GM21360 (cell line): Measurements from ENCODE around the gene EXOC4.

ENCODE experiments used
- ATAC-seq: cut with Tn5 transposase; IDR thresholded peaks from one replicate; pipeline ENCODE4 v1.9.1; 2021; ENCODE audit warnings: mild to moderate bottlenecking, moderate library complexity; ENCODE audit not compliant: unreplicated experiment

The EXOC4 gene

DNA sequence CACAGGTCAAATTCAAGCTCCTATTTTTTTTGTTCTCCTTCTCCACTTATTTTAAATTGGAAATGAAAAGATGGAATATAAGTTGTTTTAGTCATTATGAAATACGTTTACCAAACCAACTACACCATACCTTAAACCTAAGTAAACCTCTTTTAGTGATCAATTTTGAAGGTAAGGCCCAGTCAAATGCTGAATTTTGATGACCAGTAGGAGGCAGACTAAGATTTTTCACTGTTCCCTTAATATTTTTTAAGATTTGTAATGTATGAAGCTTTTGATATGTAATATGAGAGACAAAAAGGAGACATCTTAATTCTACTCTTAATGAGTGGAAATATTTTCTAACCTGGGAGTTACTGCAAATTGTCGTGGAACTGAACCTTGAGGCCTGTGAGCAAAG is 311.6 kb downstream of the EXOC4 start:
- ATAC-seq = no peak

DNA sequence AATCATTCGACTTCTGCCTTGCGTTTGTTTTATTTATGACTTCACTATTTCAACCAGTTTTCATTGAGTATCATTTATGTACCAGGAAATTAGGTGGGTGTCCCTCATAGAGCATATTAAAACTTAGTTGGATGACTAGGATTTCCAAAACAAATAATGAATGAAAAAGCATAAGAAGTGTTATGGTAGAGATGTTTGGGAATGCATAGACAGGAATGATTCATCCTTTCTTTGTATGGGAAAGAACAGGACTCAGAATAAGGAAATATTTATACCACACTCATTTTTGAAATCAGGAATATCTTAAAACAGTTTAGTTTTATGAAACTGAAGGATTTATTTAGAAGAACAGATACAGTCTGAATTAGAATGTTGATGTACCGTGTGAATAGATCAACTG is 315.7 kb downstream of the EXOC4 start:
- no peak for ATAC-seq

DNA sequence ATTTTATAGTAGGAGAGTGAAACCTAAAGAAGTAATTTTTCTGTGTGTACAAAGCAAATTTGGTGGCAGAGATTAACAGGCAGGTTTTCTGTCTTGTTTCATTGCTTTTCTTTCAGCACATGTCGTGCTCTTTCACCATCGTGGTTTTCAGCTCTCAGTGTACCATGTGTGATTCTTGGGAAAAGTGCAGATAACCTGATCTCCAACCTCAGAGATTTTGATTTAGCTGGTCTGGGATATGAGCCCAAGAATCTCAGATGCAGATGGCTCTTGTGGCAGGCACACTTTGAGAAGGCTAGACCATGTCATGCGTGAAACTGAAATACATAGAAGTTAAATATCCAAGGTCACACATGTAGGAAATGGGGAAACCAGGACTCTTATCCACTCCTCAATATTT is 317.4 kb downstream of the EXOC4 start:
- no peak for ATAC-seq

DNA sequence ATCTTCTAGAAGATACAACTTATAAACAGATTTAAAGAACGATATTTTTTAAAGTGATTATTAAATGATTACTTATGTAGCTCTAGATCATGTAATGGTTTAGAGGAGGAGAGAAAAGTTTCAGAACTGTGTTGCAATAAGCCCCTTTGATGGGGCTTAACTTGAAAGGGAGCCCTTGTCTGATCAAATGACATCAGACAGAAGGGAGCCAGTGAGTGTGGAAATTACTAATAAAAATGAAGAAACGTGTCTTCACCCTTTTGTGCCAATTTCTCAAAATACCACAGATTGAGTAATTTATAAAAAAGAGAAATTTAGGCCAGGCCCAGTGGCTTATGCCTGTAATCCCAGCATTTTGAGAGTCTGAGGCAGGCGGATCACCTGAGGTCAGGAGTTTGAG is 318.2 kb downstream of the EXOC4 start:
- ATAC-seq = no peak

DNA sequence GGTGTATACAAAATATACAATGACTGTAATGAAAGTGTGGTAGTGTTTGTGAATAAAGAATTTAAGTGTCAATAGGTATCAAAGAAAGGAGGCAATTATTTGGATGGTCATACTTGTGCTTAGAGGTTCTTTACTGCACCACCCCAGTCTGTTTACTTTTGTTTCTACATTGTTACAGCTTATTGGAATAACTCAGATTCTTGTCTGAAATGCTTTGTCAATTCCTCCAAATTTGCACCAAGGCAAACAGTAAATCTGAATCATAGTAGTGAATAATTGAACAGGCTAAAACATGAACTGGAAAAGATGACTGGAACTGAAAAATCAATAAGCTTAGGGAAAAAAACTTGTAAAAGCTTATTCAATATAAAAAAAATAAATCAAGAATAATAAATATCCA is 319.2 kb downstream of the EXOC4 start:
- no peak for ATAC-seq

DNA sequence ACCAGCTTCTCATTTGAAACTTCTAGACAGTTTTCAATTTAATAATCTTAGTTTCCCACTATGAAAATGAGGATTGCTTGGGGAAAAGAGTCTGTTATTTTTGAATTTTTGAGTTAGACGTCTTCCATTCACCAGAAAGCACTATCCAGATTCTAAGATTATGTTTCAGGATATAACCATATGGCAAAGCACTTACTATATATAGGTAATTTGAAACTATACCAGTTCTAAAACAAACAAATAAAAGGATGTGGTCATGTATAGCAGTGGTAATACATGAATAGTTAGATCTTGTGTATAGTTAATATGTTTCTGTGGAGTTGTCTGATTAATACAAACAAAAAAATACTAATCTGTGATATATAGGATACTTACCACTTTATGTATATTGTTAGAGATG is 320.0 kb downstream of the EXOC4 start:
- no peak for ATAC-seq

DNA sequence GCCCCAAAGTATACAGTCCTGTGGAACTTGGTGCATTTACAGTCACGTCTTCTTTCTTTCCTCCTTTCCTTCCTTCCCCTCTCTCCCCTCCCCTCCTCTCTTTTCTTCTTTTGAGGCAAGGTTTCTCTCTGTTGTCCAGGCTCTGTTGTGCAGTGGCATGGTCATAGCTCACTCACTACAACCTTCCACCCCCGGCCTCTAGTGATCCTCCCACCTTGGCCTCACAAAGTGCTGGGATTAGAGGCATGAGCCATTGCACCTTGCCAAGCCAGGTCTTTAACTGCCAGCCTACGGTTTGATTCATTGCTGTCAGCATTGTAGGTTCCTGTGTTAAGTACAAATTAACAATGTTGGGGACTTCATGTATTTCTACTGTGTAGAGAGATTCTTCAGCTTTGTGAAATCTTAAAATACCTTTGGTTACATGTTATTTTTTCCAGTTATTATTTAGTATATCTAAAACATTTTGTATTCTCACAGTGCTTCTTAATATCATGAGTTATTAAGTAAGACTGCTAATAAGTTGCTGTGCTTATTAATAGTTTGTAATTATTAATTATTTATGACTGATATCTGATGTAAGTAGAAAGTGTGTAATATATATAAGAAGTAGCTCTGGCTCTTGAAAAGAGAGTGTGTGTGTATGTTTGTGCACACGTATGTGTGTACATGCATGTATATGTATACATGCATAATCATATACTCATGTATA is 320.8 kb downstream of the EXOC4 start:
- ATAC-seq = no peak

GRCh38 chr7:133575726-133576440 is 323.0 kb downstream of the EXOC4 start:
- ATAC-seq = no peak

DNA sequence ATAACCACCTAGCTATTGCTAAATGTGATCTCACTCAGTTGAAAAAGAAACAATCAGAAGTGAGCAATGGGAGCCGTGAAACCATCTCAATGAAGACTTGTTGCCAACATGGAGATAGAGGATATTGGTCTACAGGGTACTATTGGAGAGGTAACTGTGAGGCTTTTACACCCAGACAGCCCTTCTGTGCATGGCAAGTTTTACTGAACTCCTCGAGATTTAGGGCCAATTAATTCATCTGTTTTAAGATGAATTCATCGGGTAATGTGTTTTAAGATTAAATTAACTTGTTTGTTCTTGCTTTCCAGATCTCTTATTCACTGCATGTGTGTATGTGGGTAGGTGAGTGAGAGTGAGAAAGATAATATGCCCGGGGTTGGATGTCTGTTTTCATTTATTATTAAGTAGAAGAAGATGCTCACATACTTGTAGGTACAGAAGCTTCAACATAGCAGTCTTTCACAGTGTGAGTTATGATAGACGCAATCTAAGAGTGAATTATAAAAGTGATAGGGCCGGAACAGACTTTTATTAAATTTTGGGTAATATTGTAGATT is 323.8 kb downstream of the EXOC4 start:
- no peak for ATAC-seq

DNA sequence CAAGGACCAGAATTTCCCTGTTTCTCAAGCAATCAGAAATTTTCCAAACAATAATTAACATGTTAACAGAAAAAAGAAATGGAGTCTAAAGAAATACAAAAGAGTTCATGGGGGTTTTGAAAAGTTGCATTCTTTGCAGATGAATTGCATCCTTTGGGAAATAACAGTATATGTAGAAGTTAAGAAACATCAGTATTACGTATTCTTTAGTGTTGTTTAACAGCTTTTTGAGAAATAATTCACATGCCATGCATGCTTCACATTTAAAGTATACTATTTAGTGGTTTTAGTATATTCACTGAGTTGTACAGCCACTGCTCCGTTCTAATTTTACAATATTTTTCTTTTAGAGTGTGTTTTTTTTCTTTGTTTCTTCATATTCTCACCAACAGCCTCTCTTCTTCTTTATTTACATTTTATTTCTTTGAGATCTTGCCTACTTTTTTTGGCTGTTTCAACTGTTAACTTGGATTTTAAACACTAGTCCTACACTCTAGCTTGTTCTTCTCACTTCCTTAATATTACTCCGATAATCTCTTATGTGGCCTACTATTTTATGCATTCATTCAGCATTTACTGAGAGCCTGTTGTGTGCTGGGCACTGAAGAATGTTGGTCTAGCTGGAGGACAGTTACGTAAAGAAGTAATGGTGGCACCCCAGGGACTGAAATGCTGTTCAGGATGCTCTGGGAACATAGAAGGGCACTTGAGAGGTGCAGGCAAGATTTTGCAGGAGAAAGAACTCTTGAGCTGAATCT is 330.1 kb downstream of the EXOC4 start:
- no peak for ATAC-seq

GRCh38 chr7:133583545-133584171 is 330.8 kb downstream of the EXOC4 start:
- no peak for ATAC-seq

DNA sequence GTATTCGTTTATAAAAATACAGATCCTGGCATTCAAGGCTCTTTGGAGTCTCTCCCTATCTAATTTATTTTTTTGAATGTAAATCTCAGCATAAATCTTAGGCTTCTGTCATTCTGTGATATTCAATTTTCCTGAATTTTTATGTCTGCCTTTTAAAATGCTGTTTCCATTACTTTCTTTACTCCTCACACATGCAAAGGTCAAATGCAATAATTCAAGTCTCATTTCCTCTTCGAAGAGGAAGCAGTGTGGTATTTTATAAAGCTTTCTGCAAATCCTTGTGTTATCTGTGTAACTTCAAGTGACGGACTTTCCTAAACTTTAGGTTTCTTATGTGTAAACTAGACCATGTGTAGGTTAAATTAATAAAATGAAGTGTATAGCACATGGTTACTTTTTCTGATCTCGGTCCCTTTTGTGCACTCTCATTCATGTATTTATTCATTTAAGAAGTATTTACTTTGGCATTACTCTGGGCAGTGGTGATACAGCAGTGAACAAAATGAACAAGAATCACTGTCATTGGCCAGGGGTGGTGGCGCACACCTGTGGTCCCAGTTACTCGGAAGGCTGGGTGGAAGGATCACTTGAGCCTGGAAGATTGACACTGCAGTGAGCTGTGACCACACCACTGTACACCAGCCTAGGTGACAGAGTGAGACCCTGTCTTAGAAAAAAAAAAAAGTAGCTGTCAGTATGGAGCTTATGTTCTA is 332.2 kb downstream of the EXOC4 start:
- ATAC-seq = no peak

DNA sequence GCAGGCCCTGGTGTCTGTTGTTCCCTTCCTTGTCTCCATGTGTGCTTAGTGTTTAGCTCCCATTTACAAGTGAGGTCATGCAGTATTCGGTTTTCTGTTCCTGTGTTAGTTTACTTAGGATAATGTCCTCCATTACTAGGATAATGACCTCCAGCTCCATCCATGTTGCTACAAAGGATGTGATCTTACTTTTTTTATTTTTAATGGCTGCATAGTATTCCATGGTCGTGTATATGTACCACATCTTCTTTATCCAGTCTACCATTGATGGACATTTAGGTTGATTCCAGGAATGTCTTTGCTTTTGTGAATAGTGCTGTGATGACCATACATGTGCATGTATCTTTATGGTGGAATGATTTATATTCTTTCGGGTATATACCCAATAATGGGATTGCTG is 333.4 kb downstream of the EXOC4 start:
- ATAC-seq = no peak

DNA sequence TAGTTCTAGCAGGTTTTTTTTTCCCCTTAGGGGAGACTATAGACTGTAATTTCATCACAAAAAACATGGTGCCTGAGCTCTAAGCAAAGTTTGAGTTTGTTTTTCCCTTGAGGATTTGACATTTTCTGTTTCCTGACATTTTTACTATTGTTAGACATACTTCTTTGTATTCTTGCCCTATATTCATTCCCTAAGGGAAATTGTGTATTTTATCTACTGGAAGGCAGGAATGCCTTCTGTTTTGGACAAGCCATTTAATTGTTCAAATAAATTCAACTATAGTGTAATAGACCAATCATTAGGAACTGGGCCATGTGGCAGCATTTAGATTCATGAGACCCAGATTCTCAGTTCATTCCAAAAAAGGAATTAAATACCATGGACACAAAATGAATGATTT is 335.0 kb downstream of the EXOC4 start:
- ATAC-seq = no peak

GRCh38 chr7:133590795-133591194 is 337.9 kb downstream of the EXOC4 start:
- ATAC-seq = no peak

GRCh38 chr7:133591704-133592340 is 338.9 kb downstream of the EXOC4 start:
- no peak for ATAC-seq

DNA sequence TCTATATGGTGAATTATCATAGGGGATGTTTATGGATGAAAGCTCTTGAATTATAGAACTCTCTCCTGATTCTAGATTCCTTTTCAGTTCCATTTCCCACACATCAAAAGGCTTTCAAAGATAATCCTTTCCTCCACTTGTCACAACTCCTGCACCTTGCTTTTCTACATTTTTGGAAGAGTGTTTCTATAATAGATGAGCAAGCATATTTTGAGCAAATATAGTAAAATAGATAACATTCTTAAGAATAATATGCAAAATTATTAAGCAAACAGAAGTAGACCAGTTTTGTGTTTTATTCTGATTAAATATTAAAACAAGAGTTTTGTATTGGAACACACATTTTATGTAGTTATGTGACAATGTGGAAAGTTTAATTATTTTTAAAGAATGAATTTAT is 340.7 kb downstream of the EXOC4 start:
- ATAC-seq = no peak

GRCh38 chr7:133601617-133602016 is 348.7 kb downstream of the EXOC4 start:
- no peak for ATAC-seq

DNA sequence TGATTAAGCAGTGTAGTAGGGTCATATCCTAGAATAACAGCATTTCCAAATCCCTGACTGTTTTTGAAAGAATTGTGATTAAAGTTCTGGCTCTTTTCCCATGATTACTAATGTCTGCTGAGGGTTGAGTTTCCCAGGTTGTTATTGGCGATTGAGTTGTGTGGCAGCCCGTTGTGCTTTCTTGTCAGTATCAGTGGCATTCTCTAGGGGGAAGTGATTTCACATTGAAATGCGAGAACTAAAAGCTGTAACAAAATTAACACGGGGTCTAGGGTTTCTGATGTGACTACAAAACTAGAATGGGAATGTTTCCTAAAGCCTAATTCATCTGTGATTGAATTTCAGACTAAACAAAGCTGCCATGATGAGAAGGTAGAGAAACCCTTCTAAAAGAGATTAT is 349.4 kb downstream of the EXOC4 start:
- no peak for ATAC-seq

DNA sequence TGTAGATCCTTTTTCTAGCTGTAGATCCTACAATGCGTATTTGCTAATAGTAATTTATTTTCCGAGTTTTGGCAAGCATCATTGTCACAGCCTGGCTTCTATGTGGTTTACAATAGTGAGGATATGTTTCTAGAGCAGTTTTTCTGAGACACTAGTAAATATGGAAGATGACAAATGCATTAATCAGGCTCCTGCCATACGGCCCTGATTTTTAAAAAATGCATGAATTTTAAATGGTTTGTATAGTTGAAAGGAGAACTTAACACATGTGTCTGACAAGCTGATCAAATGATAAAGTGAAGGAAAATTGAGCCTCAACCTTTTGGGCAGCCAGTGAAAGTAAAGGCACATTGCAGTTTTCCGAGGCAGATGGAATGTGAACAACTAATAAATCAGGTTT is 354.1 kb downstream of the EXOC4 start:
- no peak for ATAC-seq
